Cardiac septum (tissue), 1 donor: ENCODE measurements around the gene SKIC2. TPM values are rescaled to one million over a fixed set of nuclear protein-coding genes. Genes with fewer than 3 reads are reported as not detected.
"Not testable (repeated sequence)": the region's sequence is repeated elsewhere in the genome, so short reads cannot be mapped to it uniquely, and the experiment has no call there.

Experiments used
- DNase-seq: peaks from one replicate; pipeline ENCODE4 v3.0.0-alpha.2; 2020; ENCODE audit warnings: low spot score
- intact Hi-C: fragments of 100-400 bp; cut with DNase I; formaldehyde crosslinking; loops from one replicate; pipeline ENCODE4 v1.14.0; 2022
- total RNA-seq: library from RNA; stranded (reverse); fragmentation: NEBNext Ultra II Directional; extraction: Animal tissue kit (Norgen Biotek cat#: 25700); gene quantifications from one replicate; pipeline ENCODE4 v1.2.1, GENCODE V29; 2021
- donor health status: DM: no; HTN: no; CAD: no.

Gene SKIC2
- total RNA-seq, 1 donor from 2014 or later, result 33.2 TPM

- DNase-seq, result no peak
- intact Hi-C loops, result no loop called here
These were observed 8.3 kb downstream of the SKIC2 start for GRCh38 chr6:31966997-31967925.

GRCh38 chr6:31967926-31968320 lies 8.9 kb downstream of the SKIC2 start:
- intact Hi-C loops, result no loop called here
- no peak for DNase-seq

DNA sequence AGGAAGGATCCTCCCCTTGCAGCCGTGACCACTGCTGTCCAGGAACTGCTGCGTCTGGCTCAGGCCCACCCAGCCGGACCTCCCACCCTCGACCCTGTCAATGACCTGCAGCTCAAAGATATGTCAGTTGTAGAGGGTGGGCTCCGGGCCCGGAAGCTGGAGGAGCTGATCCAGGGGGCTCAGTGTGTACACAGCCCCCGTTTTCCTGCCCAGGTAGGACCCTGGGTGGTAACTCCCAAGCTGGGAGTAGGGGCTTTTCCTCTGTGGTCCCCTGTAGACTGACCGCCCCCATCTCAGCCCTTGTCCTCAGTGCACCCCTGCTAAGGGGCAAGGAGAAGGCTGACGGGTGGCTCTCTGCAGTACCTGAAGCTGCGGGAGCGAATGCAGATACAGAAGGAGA lies 9.4 kb downstream of the SKIC2 start:
- DNase-seq, result no peak
- intact Hi-C loops, result no loop called here

- intact Hi-C loops, result no loop called here
- no peak for DNase-seq
These were observed 10.1 kb downstream of the SKIC2 start for GRCh38 chr6:31968791-31969711.

DNA sequence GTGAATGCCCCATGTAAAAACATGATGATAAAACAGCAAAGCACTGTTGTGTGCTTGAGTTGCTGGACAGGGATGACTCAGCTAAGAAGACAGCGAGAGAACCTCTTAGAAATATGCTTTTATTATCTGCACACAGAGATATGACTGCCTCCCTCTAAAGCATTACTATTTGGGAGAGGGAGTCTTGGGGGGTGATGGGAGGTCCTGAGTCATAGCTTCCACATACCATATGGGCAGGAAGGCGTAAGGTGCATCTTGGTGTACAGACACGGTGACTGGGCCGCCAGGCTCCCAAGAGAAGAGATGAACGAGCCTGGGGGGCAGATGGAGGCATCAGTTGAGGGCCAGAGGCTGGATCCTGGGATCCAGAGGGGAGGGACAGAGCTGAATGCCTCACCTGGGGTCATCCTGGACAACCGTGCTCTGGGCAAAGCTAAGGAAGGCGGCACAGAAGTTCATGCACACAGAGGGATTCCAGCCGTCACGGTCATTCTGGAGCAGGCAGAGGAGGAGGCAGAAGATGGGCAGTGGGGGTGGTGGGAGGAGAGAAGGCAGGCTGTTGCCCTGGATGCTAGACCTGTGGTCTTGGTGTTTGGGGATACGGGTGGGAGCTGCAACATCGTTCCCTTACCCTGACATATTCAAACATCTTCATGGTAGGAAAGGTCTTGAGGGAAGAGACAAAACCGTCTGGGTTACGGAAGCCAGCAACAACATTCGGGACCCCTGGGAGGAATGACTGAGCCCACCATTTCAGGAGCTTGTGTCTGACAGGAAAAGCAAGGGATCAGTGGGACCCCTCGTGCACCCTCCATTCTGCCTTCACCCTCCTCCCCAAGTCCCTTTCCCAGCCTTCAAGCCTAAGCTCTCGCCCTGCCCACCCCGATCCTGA lies 11.0 kb downstream of the SKIC2 start:
- intact Hi-C loops, result no loop called here
- no peak for DNase-seq

- intact Hi-C loops, result no loop called here
- DNase-seq, result no peak
These were observed 11.8 kb downstream of the SKIC2 start for GRCh38 chr6:31970604-31971271.

- DNase-seq, result no peak
- intact Hi-C loops, result no loop called here
These were observed 12.5 kb downstream of the SKIC2 start for GRCh38 chr6:31971279-31971992.

GRCh38 chr6:31971993-31972708 lies 13.2 kb downstream of the SKIC2 start, which contains the start of gene DXO:
Gene DXO, minus strand, starts transcription at chr6:31972138. Its CDS starts 463 bp downstream, at chr6:31971675.
- DNase-seq, result peak; percentile 97
- intact Hi-C loops, result loop anchor here (1.0 kb wide), 1 partner anchor 13 kb away; the partner anchor contains the start of gene SKIC2

DNA sequence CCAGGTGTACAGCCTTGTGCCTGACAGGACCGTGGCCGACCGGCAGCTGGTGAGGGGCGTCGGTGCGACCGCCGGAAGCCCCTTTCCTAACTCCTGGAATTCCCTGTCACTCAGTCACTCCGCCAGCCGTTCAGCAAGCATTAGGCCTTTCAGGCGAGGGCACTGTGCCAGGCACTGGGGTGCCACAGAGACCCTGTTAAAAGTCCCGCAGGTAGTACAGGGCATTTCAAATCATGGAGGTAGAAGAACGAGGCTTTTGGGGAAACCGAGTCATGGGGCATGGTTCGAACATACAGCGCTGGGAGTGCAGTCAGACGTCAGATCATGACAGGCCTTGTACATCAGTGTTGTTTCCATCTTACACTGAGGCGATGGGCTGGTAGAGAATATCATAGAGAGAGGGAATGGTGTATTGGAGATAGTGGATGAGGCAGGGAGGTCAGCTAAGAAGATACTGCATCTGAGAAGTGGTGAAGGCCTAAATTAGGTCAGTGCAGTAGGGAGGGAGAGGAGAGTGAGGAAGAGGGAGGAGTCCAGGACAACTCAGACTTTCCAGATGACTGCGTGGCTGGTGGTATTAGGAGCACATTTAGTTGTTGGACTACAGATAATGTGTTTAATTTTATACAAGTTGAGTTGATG lies 13.9 kb downstream of the SKIC2 start:
- DNase-seq, result no peak
- intact Hi-C loops, result loop anchor here (1.0 kb wide), 1 partner anchor 14 kb away; the partner anchor contains the start of gene SKIC2

DNA sequence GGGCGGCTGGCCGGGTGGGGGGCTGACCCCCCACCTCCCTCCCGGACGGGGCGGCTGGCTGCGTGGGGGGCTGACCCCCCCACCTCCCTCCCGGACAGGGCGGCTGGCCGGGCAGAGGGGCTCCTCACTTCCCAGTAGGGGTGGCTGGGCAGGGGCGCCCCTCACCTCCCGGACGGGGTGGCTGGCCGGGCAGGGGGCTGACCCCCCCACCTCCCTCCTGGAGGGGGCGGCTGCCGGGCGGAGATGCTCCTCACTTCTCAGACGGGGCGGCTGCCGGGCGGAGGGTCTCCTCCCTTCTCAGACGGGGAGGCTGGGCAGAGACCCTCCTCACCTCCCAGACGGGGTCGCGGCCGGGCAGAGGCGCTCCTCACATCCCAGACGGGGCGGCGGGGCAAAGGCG lies 17.1 kb downstream of the SKIC2 start:
- intact Hi-C loops, DNase-seq: not testable (repeated sequence)

DNA sequence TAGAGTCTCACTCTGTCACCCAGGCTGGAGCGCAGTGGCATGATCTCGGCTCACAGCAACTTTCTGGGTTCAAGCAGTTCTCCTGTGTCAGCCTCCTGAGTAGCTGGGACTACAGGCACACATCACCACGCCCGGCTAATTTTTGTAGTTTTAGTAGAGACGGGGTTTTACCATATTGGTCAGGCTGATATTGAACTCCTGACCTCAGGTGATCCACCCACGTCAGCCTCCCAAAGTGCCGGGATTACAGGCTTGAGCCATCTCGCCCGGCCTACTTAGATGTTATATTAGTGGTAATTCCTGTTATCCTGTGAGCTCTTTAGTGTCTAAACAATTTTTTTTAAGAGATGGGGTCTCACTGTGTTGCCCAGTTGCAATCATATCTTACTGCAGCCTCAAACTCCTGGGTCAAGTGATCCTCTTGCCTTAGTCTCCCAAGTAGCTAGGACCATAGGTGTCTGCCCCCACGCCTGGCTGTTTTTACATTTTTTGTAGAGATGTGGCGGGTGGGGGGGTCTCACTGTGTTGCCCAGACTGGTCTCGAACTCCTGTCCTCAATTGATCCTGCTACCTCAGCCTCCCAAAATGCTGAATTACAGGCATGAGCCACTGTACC lies 18.9 kb downstream of the SKIC2 start:
- DNase-seq, result peak; percentile 63
- intact Hi-C loops, result no loop called here

DNA sequence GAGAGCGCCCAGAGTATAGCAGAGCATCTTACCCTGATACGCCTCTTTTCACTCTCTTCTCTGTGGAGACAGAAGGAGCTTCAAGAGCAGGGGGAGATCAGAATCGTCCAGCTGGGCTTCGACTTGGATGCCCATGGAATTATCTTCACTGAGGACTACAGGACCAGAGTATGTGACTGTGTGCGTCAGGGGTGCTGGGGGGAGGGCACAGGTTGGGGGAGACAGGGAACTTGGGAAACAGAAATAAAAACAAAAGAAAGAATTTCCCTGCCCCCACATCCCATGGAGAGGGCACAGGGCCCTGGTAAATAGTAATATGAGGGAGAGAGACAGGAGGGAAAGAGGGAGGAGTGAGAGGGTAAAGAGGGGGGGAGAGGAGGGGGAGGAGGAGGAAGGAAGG lies 19.9 kb downstream of the SKIC2 start:
- no peak for DNase-seq
- intact Hi-C loops, result no loop called here

DNA sequence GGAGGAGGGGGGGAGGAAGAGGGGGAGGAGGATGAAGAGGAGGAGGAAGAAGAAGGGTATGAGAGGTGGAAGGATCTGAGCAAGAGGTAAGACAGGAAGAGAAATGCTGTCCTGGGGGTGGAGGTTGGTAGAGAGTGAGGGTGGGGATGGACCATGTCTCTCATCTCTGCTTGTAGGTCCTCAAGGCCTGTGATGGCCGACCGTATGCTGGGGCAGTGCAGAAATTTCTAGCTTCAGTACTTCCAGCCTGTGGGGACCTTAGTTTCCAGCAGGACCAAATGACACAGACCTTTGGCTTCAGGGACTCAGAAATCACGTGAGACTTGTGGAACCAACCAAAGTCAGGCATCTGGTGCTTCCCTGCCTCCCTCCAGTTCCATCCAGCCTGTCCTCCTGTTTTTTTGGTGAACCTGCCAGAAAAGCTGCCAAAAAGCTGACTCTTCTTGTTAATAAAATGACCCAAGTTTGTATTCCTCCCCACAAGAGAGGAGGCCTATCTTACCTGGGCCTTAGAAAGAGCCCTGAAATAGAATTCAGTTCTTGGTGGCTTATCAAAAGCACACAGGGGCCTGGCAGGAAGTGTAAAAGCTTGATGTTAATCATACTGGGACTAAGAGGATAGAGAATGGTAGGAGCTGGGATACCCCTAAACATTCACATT lies 20.4 kb downstream of the SKIC2 start:
- intact Hi-C loops, result no loop called here

GRCh38 chr6:31980195-31980876 lies 21.4 kb downstream of the SKIC2 start:
- DNase-seq, intact Hi-C loops: not testable (repeated sequence)

More for the DNA sequence above, 20.4 kb downstream of the SKIC2 start:
- peak; percentile 19 for DNase-seq

DNA sequence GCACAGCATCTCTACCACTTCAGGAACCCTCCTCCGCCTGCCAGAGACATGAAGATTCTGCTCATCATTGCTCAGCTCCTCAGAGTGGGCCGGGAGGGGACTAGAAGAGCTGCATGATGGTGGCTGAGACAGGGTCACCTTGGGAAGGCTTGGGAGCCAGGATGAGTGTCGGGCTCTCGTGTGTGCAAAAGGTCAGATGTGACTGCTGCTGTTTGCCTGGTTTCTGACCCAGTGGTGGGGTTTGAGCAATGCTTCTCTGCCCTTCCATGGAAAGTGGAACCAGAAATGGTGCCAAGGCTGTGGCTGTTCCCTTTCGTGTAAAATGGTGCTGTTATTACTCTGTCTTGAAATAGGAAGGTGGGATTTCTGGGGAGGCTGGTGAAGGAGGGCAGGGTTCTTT lies 22.0 kb downstream of the SKIC2 start:
- DNase-seq, intact Hi-C loops: not testable (repeated sequence)
